Measurements from ENCODE around the gene EVL.

The EVL gene

GRCh38 chr14:100065111-100065871, at the start of gene EVL:
TSS of gene EVL (plus strand) at chr14:100065422. CDS start at chr14:100065501, 79 bp downstream.
- TF ChIP-seq CTCF (IDR thresholded peaks at IDR 0.05; ENCODE audit: low read depth, low read length) = no peak
- H3K4me3 ChIP-seq (replicated peaks in 1 of 2; ENCODE audit: low read depth in 2 of 2, low read length in 2 of 2) = no peak within 1 kb of the TSS
- no peak for DNase-seq (ENCODE audit: low read depth in 2 of 2)

GRCh38 chr14:100017553-100017952, 47.7 kb upstream of the EVL start:
- TF ChIP-seq CTCF (IDR thresholded peaks at IDR 0.05; ENCODE audit: low read depth, low read length) = no peak
- peak in 1 of 2 donors; percentile 59 for DNase-seq (ENCODE audit: low read depth in 2 of 2)
- H3K4me3 ChIP-seq (replicated peaks in 1 of 2; ENCODE audit: low read depth in 2 of 2, low read length in 2 of 2) = no peak overlapping the region

GRCh38 chr14:100018054-100018453, 47.2 kb upstream of the EVL start:
- DNase-seq (ENCODE audit: low read depth in 2 of 2) = no peak
- H3K4me3 ChIP-seq (replicated peaks in 1 of 2; ENCODE audit: low read depth in 2 of 2, low read length in 2 of 2) = no peak overlapping the region
- no peak for TF ChIP-seq CTCF (IDR thresholded peaks at IDR 0.05; ENCODE audit: low read depth, low read length)

GRCh38 chr14:100018482-100018881, 46.7 kb upstream of the EVL start:
- H3K4me3 ChIP-seq (replicated peaks in 1 of 2; ENCODE audit: low read depth in 2 of 2, low read length in 2 of 2) = no peak overlapping the region
- peak in 1 of 2 donors; percentile 37 for DNase-seq (ENCODE audit: low read depth in 2 of 2)
- TF ChIP-seq CTCF (IDR thresholded peaks at IDR 0.05; ENCODE audit: low read depth, low read length) = no peak

GRCh38 chr14:100019156-100019744, 46.0 kb upstream of the EVL start:
- no peak overlapping the region for H3K4me3 ChIP-seq (replicated peaks in 1 of 2; ENCODE audit: low read depth in 2 of 2, low read length in 2 of 2)
- TF ChIP-seq CTCF (IDR thresholded peaks at IDR 0.05; ENCODE audit: low read depth, low read length) = no peak
- peak; percentile 51 to 54 for DNase-seq (ENCODE audit: low read depth in 2 of 2)

GRCh38 chr14:100020629-100021028, 44.6 kb upstream of the EVL start:
- DNase-seq (ENCODE audit: low read depth in 2 of 2) = no peak
- TF ChIP-seq CTCF (IDR thresholded peaks at IDR 0.05; ENCODE audit: low read depth, low read length) = no peak
- no peak overlapping the region for H3K4me3 ChIP-seq (replicated peaks in 1 of 2; ENCODE audit: low read depth in 2 of 2, low read length in 2 of 2)

Measured in cardiac fibroblast (primary cell).